Measurements from ENCODE around the gene LCT. TPM values are rescaled to one million over a fixed set of nuclear protein-coding genes. Genes with fewer than 3 reads are reported as not detected.

LCT gene
- total and polyA plus RNA-seq, 9 of the 15 experiments (the other 6 are each of a cell fraction or from before 2014, with no cell fraction given), result 0.01 to 0.04 (median 0.03) TPM; not detected in 4

DNA sequence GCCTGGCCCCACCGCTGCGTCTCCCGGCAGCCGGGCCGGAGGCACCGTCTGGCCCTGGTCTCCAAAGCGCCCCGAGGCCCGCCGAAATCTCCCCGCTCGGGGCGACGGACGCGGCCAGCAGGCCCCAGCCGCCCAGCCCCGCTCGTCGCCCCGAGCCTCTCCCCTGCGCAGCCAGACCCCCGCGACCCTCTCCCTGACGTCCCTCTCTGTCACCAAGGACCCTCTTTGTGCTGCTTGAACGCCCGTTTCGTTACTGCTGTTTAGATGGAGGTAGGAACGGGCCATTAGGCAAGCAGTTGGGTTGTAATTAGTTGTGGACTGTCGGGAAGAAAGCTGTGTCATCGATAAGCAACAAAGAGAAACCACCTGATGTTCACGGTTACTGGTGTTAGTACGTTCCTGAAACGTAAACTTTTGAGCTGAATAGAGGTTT, 94.6 kb downstream of the LCT start (continued):
- TF ChIP-seq SP2 (IDR thresholded peaks at IDR 0.05; ENCODE audit: extremely low read depth, low read depth, low read length, poor library complexity, severe bottlenecking), result no peak
- no peak for TF ChIP-seq ATF1 (CRISPR knock-in tag; IDR thresholded peaks at IDR 0.05)
- no peak for TF ChIP-seq ATF1 (tag; IDR thresholded peaks at IDR 0.05)
- TF ChIP-seq, protein P1, sequence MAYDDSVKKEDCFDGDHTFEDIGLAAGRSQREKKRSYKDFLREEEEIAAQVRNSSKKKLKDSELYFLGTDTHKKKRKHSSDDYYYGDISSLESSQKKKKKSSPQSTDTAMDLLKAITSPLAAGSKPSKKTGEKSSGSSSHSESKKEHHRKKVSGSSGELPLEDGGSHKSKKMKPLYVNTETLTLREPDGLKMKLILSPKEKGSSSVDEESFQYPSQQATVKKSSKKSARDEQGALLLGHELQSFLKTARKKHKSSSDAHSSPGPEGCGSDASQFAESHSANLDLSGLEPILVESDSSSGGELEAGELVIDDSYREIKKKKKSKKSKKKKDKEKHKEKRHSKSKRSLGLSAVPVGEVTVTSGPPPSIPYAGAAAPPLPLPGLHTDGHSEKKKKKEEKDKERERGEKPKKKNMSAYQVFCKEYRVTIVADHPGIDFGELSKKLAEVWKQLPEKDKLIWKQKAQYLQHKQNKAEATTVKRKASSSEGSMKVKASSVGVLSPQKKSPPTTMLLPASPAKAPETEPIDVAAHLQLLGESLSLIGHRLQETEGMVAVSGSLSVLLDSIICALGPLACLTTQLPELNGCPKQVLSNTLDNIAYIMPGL (CRISPR knock-in tag; IDR thresholded peaks at IDR 0.05), result no peak
- TF ChIP-seq SP1 (CRISPR knock-in tag; IDR thresholded peaks at IDR 0.05), result no peak
- no peak for TF ChIP-seq EHMT2 (IDR thresholded peaks at IDR 0.05)
- TF ChIP-seq SMAD2 (IDR thresholded peaks at IDR 0.05; ENCODE audit: low read depth, low read length), result no peak
- TF ChIP-seq, protein P2, sequence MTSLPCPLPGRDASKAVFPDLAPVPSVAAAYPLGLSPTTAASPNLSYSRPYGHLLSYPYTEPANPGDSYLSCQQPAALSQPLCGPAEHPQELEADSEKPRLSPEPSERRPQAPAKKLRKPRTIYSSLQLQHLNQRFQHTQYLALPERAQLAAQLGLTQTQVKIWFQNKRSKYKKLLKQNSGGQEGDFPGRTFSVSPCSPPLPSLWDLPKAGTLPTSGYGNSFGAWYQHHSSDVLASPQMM (CRISPR knock-in tag; IDR thresholded peaks at IDR 0.05), result no peak
- no peak for TF ChIP-seq FOSL1 (tag; conservative IDR thresholded peaks at IDR 0.05)
- no peak for TF ChIP-seq HDAC2 (IDR thresholded peaks at IDR 0.05)
- no peak for TF ChIP-seq ZNF507 (tag; conservative IDR thresholded peaks at IDR 0.05)
- no peak for TF ChIP-seq PHB (CRISPR knock-in tag; IDR thresholded peaks at IDR 0.05)
- no peak for TF ChIP-seq ZKSCAN8 (CRISPR knock-in tag; IDR thresholded peaks at IDR 0.05)
- TF ChIP-seq, protein P3, sequence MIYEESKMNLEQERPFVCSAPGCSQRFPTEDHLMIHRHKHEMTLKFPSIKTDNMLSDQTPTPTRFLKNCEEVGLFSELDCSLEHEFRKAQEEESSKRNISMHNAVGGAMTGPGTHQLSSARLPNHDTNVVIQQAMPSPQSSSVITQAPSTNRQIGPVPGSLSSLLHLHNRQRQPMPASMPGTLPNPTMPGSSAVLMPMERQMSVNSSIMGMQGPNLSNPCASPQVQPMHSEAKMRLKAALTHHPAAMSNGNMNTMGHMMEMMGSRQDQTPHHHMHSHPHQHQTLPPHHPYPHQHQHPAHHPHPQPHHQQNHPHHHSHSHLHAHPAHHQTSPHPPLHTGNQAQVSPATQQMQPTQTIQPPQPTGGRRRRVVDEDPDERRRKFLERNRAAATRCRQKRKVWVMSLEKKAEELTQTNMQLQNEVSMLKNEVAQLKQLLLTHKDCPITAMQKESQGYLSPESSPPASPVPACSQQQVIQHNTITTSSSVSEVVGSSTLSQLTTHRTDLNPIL (CRISPR knock-in tag; IDR thresholded peaks at IDR 0.05), result no peak
- TF ChIP-seq, protein P4, sequence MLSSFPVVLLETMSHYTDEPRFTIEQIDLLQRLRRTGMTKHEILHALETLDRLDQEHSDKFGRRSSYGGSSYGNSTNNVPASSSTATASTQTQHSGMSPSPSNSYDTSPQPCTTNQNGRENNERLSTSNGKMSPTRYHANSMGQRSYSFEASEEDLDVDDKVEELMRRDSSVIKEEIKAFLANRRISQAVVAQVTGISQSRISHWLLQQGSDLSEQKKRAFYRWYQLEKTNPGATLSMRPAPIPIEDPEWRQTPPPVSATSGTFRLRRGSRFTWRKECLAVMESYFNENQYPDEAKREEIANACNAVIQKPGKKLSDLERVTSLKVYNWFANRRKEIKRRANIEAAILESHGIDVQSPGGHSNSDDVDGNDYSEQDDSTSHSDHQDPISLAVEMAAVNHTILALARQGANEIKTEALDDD (IDR thresholded peaks at IDR 0.05), result 0 out of 2 replicates have a peak, but pooled peaks have one; percentile 40
- TF ChIP-seq EZH2 (IDR thresholded peaks at IDR 0.05; ENCODE audit: borderline replicate concordance, low read depth, low read length), result no peak
- no peak for TF ChIP-seq MEF2D (tag; conservative IDR thresholded peaks at IDR 0.05; ENCODE audit: low read depth)
- TF ChIP-seq, protein P5, sequence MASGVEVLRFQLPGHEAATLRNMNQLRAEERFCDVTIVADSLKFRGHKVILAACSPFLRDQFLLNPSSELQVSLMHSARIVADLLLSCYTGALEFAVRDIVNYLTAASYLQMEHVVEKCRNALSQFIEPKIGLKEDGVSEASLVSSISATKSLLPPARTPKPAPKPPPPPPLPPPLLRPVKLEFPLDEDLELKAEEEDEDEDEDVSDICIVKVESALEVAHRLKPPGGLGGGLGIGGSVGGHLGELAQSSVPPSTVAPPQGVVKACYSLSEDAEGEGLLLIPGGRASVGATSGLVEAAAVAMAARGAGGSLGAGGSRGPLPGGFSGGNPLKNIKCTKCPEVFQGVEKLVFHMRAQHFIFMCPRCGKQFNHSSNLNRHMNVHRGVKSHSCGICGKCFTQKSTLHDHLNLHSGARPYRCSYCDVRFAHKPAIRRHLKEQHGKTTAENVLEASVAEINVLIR (CRISPR knock-in tag; IDR thresholded peaks at IDR 0.05), result no peak
- TF ChIP-seq SMARCE1 (IDR thresholded peaks at IDR 0.05), result no peak

Measured in K562 (cell line).